Measurements from ENCODE around the gene LTB4R2. TPM values are rescaled to one million over a fixed set of nuclear protein-coding genes. Genes with fewer than 3 reads are reported as not detected.

Gene LTB4R2, protein sequence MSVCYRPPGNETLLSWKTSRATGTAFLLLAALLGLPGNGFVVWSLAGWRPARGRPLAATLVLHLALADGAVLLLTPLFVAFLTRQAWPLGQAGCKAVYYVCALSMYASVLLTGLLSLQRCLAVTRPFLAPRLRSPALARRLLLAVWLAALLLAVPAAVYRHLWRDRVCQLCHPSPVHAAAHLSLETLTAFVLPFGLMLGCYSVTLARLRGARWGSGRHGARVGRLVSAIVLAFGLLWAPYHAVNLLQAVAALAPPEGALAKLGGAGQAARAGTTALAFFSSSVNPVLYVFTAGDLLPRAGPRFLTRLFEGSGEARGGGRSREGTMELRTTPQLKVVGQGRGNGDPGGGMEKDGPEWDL
- 7.9 and 9.5 TPM in 2 replicates for total RNA-seq

DNA sequence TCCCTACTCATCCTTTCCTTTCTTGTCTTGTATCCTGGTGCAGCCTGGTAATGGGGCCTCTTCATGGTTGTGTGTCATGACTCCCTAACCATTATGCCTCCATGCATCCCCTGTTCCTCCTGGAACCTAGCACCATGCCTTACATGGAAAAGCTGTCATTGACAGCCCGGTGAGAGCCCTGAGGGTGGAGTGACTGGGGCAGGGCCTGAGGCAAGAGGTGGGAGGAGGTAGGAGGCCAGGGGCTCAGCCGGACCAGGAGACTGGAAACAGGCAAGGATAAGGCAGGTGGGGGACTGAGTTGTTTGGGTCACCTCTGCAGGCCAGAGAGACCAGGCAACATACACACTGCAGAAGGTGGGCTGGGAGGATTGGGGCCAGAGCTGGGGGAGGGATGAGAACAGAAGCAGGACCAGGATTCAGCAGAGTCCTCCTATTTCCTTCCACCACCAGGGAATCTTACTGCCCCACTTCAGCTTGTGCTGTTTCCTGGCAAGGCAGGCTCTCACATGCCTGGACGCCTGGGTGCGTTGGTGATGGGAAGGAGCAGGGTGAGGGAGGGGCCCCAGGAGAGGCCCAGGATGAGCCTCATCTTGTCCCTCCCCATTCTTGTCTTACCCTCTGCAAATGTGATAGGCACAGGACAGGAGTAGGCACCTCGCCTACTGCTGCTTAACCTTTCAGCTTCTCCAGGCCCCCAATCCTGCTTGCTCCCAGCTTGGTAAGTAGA is at the start of gene LTB4R2:
Gene LTB4R2 (plus strand): TSS at position 603 of the 727 bp plus-strand sequence. CDS start 525 bp downstream, outside the sequence.
- intact Hi-C loops (cut with micrococcal nuclease): no loop called here
- H3K4me1 Mint-ChIP-seq (ENCODE audit: low read depth): peaks cover 50% of the 10 kb centered on the region
- peak within 1 kb of the TSS; percentile 75 for H3K4me3 Mint-ChIP-seq (ENCODE audit: low read depth)
- no peaks in the 10 kb centered on the region for H3K27me3 Mint-ChIP-seq (ENCODE audit: low read depth)
- H3K27ac Mint-ChIP-seq: peak within 1 kb of the TSS; percentile 61
- peaks cover 70% of the 10 kb centered on the region for H3K36me3 Mint-ChIP-seq (ENCODE audit: low read depth)
- H3K9me3 Mint-ChIP-seq: no peaks in the 10 kb centered on the region
- no peak for DNase-seq (ENCODE audit: low spot score)

DNA sequence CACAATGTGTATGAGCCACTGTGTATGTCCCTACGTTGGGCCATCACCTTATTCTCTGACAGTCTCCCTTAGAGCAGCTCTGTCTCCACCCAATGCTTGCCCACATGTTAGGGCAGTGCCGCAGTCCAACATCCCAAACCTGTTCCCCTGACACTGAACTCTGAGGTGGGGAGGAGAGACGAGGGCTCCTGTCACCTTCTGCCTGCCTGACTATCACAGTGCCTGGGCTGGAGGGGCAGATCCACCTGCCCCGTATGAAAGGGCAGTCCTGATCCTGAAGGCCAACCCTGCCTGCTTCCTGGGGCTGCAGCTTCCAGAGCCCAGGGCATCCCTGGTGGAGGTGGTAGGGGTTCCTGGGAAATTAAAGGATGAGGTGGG is 49.2 kb upstream of the LTB4R2 start:
- no peak for DNase-seq (ENCODE audit: low spot score)
- no peak overlapping the region for H3K27ac Mint-ChIP-seq
- no peaks in the 10 kb centered on the region for H3K4me1 Mint-ChIP-seq (ENCODE audit: low read depth)
- H3K4me3 Mint-ChIP-seq (ENCODE audit: low read depth): no peak overlapping the region
- H3K36me3 Mint-ChIP-seq (ENCODE audit: low read depth): peaks cover 4% of the 10 kb centered on the region
- no peaks in the 10 kb centered on the region for H3K27me3 Mint-ChIP-seq (ENCODE audit: low read depth)
- no peaks in the 10 kb centered on the region for H3K9me3 Mint-ChIP-seq
- intact Hi-C loops (cut with micrococcal nuclease): no loop called here

DNA sequence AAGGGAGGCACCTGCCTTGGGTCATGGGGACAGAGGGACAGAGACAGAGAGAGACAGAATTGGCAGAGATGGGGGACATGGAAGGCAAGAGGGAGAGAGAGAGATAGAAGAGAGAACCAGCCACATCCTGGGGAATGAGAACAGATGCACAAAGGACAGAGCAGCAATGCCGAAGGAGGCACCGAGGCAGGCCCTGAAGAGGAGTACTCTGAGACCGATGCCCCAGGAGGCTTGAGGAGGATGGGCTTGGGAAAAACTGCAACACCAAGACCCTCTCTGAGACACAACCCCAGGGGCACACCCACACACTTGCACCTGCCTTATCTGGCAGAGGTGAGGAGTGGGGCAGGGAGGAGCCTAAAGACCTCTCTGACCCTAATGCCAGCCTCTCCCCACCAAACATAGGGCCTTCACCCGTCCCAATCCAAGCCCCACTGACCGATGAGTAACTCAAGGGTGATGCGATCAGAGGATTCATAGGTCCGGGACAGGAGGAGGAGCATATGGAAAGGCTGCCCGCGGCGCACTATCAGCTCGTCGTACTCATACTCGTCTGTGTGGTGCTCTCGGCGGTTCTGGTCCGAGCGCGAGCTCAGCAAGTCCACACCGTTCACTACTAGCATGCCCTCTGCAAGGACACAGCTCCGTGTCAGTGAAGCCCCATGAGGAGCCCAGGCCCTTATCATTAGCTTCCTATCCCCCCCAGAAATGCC is 48.5 kb upstream of the LTB4R2 start:
- DNase-seq (ENCODE audit: low spot score): no peak
- Mint-ChIP-seq H3K27me3 (ENCODE audit: low read depth) (no peaks in the 10 kb centered on the region), H3K4me3 (ENCODE audit: low read depth) (no peak overlapping the region), H3K4me1 (ENCODE audit: low read depth) (no peaks in the 10 kb centered on the region), H3K27ac (no peak overlapping the region), H3K9me3 (no peaks in the 10 kb centered on the region), H3K36me3 (ENCODE audit: low read depth) (peaks cover 8% of the 10 kb centered on the region)
- intact Hi-C loops (cut with micrococcal nuclease): no loop called here

DNA sequence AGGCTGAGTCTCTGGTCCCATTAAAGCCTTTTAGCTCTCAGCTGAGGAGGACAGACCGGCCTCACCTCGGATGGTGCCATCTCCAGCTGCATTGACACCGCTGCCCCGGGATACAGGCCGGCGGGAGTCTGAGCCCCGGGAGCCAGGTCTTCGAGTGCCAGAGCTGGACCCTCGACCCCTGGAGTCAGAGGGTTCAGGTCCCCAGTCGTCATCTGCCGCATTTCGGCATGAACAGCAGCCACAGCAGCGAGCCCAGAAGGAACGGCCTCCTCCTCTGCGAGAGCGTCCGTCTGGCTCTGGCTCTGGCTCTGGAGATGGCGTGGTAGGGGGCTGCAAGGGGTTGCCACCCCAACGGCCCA is 48.0 kb upstream of the LTB4R2 start:
- H3K9me3 Mint-ChIP-seq: no peaks in the 10 kb centered on the region
- intact Hi-C loops (cut with micrococcal nuclease): no loop called here
- peaks cover 13% of the 10 kb centered on the region for H3K36me3 Mint-ChIP-seq (ENCODE audit: low read depth)
- no peak overlapping the region for H3K4me3 Mint-ChIP-seq (ENCODE audit: low read depth)
- no peak for DNase-seq (ENCODE audit: low spot score)
- no peak overlapping the region for H3K27ac Mint-ChIP-seq
- H3K4me1 Mint-ChIP-seq (ENCODE audit: low read depth): no peaks in the 10 kb centered on the region
- no peaks in the 10 kb centered on the region for H3K27me3 Mint-ChIP-seq (ENCODE audit: low read depth)

DNA sequence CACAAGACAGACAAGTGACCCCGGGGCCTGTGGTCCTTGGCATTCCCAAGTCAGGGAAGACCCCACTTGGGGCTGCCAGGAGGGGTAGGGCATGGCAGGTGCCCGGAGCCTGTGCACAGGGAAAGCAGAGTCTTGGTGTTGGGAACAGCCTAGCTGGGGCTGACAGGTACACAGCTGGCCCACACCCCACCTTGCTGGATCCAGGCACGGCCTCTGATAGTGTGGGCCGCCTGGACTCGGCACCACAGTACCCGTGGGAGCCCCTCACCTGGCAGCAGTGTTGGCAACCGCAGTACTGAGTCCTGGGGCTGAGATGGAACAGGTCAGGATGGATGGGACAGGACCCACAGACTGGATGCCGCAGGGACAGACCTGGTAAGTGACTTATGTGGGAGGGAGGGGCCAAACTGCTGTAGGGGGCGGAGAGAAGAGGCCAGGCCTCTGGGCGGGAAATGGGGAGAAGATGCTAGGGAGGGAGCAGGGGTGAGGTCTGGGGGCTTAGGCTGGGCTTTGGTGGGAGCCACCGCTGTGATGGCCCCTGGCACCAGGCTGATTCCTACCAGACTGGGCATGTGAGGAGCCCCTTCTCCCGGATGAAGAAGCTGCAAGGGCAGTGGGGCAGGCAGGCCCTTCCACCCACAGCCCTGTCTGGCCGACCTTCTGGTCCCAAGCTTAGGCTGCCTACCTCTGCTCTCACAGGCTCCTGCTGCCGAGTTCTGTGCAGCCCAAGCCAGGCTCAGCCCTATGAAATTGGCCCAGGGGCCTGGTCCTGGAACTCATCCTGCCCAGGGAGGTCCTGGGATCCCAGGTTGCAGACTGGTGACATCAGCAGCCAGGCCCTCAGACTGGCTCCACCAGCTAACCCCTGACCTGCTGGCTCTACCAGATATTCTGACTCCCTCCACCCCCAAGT is 46.9 kb upstream of the LTB4R2 start, which contains the start of gene TGM1:
Gene TGM1 (minus strand): TSS at position 357 of the 913 bp plus-strand sequence. CDS start 825 bp downstream, outside the sequence.
- Mint-ChIP-seq H3K9me3 (no peaks in the 10 kb centered on the region), H3K4me3 (ENCODE audit: low read depth) (no peak within 1 kb of the TSS), H3K27me3 (ENCODE audit: low read depth) (no peaks in the 10 kb centered on the region), H3K36me3 (ENCODE audit: low read depth) (peaks cover 18% of the 10 kb centered on the region), H3K4me1 (ENCODE audit: low read depth) (no peaks in the 10 kb centered on the region), H3K27ac (no peak within 1 kb of the TSS)
- intact Hi-C loops (cut with micrococcal nuclease): no loop called here
- DNase-seq (ENCODE audit: low spot score): no peak

DNA sequence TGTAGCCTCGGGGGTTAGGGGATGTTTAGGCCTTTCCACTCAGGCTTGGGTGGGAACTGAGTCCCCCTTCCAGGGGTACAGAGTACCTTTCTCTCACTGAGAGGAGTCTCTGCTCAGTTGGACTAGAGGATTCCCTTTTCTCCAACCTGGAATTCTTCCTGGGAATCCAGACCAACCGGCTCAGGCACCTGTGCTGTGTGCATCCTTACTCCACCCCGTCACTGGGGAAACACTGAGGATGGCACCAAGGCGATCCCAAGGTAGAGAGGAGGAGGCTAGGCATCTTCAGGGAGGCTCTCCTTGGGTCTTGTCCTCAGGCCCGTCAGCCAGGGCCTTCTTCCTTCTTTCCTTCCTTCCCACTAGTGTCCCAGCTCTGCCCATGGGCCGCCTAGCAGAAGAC is 46.1 kb upstream of the LTB4R2 start:
- Mint-ChIP-seq H3K9me3 (no peaks in the 10 kb centered on the region), H3K4me1 (ENCODE audit: low read depth) (no peaks in the 10 kb centered on the region), H3K4me3 (ENCODE audit: low read depth) (no peak overlapping the region), H3K36me3 (ENCODE audit: low read depth) (peaks cover 25% of the 10 kb centered on the region), H3K27me3 (ENCODE audit: low read depth) (no peaks in the 10 kb centered on the region), H3K27ac (no peak overlapping the region)
- no peak for DNase-seq (ENCODE audit: low spot score)
- intact Hi-C loops (cut with micrococcal nuclease): no loop called here

DNA sequence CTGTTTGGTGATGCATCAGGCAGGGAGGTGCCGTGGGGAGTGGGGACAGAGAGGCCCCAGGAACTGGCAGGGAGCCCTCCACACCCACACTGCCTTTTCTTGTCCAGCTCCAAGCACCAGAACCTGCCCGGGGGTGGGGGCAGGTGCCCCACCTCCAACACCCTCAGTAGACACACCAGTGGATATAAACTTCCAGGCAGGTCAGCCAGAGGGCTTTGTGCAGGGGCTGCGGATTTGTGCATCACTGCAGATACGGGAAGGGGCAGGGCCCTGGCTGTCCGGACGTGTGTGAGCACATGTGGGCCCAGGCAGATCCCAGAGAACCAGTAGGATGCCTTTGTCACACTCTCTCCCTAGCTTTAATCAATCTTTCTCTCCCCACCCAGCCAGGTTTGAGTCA is 45.6 kb upstream of the LTB4R2 start:
- Mint-ChIP-seq H3K4me1 (ENCODE audit: low read depth) (no peaks in the 10 kb centered on the region), H3K4me3 (ENCODE audit: low read depth) (no peak overlapping the region), H3K36me3 (ENCODE audit: low read depth) (peaks cover 27% of the 10 kb centered on the region), H3K9me3 (no peaks in the 10 kb centered on the region), H3K27me3 (ENCODE audit: low read depth) (no peaks in the 10 kb centered on the region), H3K27ac (no peak overlapping the region)
- intact Hi-C loops (cut with micrococcal nuclease): no loop called here
- no peak for DNase-seq (ENCODE audit: low spot score)

DNA sequence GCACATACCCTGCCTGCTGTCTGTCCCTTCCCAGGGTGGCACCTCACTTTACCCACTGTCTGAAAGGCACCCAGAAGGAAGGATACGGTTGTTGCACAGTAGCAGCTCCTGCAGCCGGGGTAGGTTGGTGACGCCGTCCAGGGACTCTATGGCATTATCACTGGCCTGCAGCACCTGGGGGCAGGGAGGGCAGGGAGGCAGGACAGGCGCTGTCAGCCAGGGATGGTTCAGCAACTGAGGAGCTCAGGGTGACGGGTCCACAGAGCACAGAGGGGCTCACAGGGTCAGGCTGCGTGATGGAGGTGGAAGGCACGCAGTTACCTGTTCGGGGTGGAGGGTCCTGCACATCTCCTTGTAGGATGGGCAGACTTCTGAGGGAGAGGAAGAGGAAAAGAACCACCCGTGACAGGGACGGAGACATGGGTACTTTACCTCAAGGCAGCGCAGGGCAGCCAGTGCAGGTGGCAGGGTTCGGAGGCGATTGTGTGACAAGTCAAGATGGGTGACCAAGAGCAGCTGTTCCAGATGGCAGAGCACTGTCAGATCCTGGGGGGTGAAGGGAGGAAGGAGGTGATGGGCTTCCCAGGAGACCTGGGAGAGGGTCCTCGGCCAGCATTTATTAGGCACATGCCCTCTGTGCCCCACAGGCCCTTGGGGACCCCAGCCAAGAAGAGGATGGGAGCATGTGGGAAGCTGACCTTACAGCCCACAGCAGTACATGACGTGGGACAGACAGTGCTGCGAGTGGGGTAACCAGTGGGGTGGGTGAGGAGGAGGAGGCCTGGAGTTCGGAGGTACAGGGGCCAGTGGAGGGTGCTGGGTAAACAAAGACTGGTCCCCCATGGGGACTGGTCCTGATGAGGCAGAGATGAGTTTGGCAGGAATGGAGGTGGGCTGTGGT is 43.3 kb upstream of the LTB4R2 start:
- Mint-ChIP-seq H3K27me3 (ENCODE audit: low read depth) (no peaks in the 10 kb centered on the region), H3K36me3 (ENCODE audit: low read depth) (peaks cover 28% of the 10 kb centered on the region), H3K9me3 (no peaks in the 10 kb centered on the region), H3K4me1 (ENCODE audit: low read depth) (peaks cover 6% of the 10 kb centered on the region), H3K4me3 (ENCODE audit: low read depth) (no peak overlapping the region), H3K27ac (no peak overlapping the region)
- intact Hi-C loops (cut with micrococcal nuclease): no loop called here
- no peak for DNase-seq (ENCODE audit: low spot score)

DNA sequence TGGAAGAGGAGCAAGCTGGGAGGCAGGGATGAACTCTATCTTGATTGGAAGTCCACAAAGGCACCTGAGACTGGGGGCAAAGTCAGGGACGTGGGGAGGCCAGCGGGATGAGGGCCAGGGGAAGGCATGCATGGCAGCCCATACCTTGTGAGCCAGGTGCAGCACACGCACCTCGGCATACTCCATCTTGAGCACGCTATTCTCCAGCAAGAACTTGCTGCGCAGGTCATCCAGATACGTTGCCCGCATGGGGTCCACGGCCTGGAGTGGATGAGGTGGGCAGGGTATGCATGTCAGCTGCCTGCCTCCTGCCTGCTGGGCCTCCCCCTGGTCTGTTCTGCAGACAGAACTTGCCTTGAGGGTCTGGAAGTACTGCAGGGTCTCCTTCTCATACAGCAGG is 42.4 kb upstream of the LTB4R2 start:
- no peak overlapping the region for H3K27ac Mint-ChIP-seq
- H3K4me1 Mint-ChIP-seq (ENCODE audit: low read depth): peaks cover 14% of the 10 kb centered on the region
- H3K4me3 Mint-ChIP-seq (ENCODE audit: low read depth): no peak overlapping the region
- intact Hi-C loops (cut with micrococcal nuclease): no loop called here
- no peaks in the 10 kb centered on the region for H3K9me3 Mint-ChIP-seq
- H3K36me3 Mint-ChIP-seq (ENCODE audit: low read depth): peaks cover 28% of the 10 kb centered on the region
- H3K27me3 Mint-ChIP-seq (ENCODE audit: low read depth): no peaks in the 10 kb centered on the region
- DNase-seq (ENCODE audit: low spot score): no peak

DNA sequence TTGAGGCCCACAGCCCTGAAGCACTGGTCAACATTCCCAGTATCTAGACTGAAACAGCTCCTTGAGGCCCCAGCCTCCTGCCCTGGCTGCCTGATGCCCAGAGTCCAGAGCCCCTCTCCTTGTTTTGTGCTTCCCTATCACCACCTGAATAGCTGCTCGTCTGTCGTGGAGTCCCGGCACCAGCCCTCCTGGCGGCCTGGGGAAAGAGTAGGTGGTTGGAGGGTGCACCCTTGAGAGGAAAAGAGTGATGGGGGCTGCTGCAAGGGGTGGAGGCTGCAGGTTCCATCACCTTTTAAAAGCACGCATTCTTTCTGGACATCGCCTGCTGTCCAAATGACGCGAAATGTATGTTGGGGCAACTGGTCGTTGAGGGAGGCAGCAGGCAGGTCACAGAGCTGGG is 41.7 kb upstream of the LTB4R2 start:
- no peak for DNase-seq (ENCODE audit: low spot score)
- Mint-ChIP-seq H3K4me3 (ENCODE audit: low read depth) (no peak overlapping the region), H3K4me1 (ENCODE audit: low read depth) (peaks cover 19% of the 10 kb centered on the region), H3K27me3 (ENCODE audit: low read depth) (no peaks in the 10 kb centered on the region), H3K36me3 (ENCODE audit: low read depth) (peaks cover 28% of the 10 kb centered on the region), H3K27ac (no peak overlapping the region), H3K9me3 (no peaks in the 10 kb centered on the region)
- intact Hi-C loops (cut with micrococcal nuclease): no loop called here

DNA sequence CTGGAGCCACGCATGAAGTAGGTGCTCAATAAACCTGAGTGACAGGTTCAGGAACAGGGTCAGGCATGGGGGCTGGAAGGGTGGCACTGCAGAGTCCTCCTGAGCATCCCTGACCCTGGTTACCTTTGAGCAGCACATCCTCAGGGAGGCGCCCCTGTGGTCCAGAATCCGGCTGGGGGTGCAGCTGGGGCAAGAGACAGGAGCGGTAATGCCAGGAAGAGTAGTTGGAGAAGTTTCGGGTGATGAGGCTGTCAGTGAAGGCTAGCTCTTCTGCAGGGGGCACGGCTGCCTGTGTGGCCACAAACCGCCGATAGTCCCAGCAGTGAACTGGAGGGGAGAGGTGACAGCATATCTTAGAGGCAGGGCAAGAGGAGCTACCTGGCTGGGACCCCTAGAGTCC is 40.6 kb upstream of the LTB4R2 start:
- Mint-ChIP-seq H3K27me3 (ENCODE audit: low read depth) (no peaks in the 10 kb centered on the region), H3K27ac (no peak overlapping the region), H3K4me3 (ENCODE audit: low read depth) (no peak overlapping the region), H3K9me3 (no peaks in the 10 kb centered on the region), H3K36me3 (ENCODE audit: low read depth) (peaks cover 28% of the 10 kb centered on the region), H3K4me1 (ENCODE audit: low read depth) (peaks cover 30% of the 10 kb centered on the region)
- intact Hi-C loops (cut with micrococcal nuclease): no loop called here
- DNase-seq (ENCODE audit: low spot score): no peak

Data from activated T-helper 2 cell treated with anti-CD3 and anti-CD28 coated beads, Interferon-gamma antibody, Interleukin-2, Interleukin-4, amounts not matched to agents 10 μg/mL and 5 μg/mL and 100 μg/mL, durations not matched to agents 14 hours and 24 hours and 36 hours (primary cell).